Activated naive CD8-positive, alpha-beta T cell (primary cell): Measurements from ENCODE around the gene ZNF814.
A peak's percentile ranks its signal among the peaks of the same experiment; 100 is the strongest.
"Not testable (repeated sequence)": the region's sequence is repeated elsewhere in the genome, so short reads cannot be mapped to it uniquely, and the experiment has no call there.

Experiments
- H3K27ac Mint-ChIP-seq: one replicate; pipeline ENCODE4 v1.8.0; 2021; ENCODE audit warnings: mixed read lengths
- H3K27me3 Mint-ChIP-seq: one replicate; pipeline ENCODE4 v1.8.0; 2021; ENCODE audit warnings: mixed read lengths
- H3K36me3 Mint-ChIP-seq: one replicate; pipeline ENCODE4 v1.8.0; 2021; ENCODE audit warnings: mixed read lengths
- H3K4me1 Mint-ChIP-seq: one replicate; pipeline ENCODE4 v1.8.0; 2021; ENCODE audit warnings: low read depth, mixed read lengths
- H3K4me3 Mint-ChIP-seq: one replicate; pipeline ENCODE4 v1.8.0; 2021; ENCODE audit warnings: mild to moderate bottlenecking, mixed read lengths
- H3K9me3 Mint-ChIP-seq: one replicate; pipeline ENCODE4 v1.8.0; 2021; ENCODE audit warnings: low read depth, mixed read lengths

The ZNF814 gene

DNA sequence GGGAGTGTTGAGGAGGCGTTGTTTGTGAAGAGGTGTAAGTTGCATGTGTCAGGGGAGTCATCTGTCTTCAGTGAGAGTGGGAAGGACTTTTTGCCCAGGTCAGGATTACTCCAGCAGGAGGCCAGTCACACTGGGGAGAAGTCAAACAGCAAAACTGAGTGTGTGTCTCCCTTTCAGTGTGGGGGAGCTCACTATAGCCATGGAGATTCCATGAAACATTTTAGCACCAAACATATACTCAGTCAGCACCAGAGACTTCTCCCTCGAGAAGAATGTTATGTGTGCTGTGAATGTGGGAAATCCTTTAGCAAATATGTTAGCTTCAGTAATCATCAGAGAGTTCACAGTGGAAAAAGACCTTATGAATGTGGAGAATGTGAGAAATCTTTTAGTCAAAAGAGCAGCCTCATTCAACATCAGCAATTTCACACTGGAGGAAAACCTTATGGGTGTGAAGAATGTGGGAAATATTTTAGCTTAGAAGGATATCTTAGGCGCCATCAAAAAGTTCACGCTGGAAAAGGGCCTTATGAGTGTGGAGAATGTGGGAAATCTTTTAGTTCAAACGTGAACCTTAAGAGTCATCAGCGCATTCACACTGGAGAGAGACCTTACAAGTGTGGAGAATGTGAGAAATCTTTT is 47.6 kb downstream of the ZNF814 start:
- peaks cover 10% of the 10 kb centered on the region for H3K36me3 Mint-ChIP-seq
- peak overlapping the region; percentile 22 for H3K27ac Mint-ChIP-seq
- peaks cover 17% of the 10 kb centered on the region for H3K4me1 Mint-ChIP-seq
- H3K27me3 Mint-ChIP-seq: no peaks in the 10 kb centered on the region
- no peaks in the 10 kb centered on the region for H3K9me3 Mint-ChIP-seq
- H3K4me3 Mint-ChIP-seq: no peak overlapping the region

DNA sequence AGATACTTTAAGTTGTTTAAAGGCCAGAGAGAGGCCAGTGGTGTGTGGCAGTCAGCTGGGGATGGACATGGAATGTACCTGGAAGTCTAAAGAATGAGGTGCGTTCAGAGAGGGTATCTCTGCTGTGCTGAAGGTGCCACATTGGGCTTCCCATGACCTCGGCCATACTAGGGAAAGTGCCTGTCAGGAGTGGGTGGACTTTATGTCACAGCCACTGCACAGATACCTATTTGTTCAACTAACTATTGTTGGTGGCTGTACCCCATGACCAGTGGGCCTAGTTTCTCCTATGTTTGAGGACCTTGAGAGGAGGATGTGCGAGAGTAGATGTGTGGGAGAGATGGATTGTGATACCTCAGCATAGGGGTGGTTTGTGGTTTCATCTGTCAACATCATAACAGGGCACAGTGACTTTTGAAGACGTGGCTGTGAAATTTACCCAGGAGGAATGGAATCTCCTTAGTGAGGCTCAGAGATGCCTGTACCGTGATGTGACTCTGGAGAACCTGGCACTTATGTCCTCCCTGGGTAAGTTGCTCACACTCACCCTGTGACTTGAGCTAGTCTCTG is 50.1 kb downstream of the ZNF814 start:
- Mint-ChIP-seq H3K4me1 (peaks cover 17% of the 10 kb centered on the region), H3K36me3 (peaks cover 10% of the 10 kb centered on the region), H3K27ac (peak overlapping the region; percentile 46)
- not testable (repeated sequence) for H3K4me3 Mint-ChIP-seq, H3K27me3 Mint-ChIP-seq, H3K9me3 Mint-ChIP-seq

DNA sequence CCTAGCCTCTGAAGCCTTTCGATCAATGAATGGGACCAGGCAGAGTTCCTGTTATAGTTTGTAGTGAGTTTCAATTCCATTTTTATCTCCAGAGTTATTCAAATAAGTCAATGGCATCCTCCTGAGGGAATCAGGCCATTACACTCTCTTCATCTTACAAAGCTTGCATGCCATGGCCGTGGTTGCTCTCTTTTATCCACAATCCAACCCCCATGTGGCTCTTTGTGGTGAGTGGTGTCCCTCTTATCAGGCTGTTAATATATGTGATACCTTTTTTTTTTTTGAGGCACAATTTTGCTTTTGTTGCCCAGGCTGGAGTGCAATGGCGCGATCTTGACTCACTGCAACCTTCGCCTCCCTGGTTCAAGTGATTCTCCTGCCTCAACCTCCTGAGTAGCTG is 51.8 kb downstream of the ZNF814 start:
- not testable (repeated sequence) for H3K36me3 Mint-ChIP-seq, H3K27ac Mint-ChIP-seq, H3K9me3 Mint-ChIP-seq, H3K27me3 Mint-ChIP-seq, H3K4me3 Mint-ChIP-seq
- peaks cover 19% of the 10 kb centered on the region for H3K4me1 Mint-ChIP-seq

DNA sequence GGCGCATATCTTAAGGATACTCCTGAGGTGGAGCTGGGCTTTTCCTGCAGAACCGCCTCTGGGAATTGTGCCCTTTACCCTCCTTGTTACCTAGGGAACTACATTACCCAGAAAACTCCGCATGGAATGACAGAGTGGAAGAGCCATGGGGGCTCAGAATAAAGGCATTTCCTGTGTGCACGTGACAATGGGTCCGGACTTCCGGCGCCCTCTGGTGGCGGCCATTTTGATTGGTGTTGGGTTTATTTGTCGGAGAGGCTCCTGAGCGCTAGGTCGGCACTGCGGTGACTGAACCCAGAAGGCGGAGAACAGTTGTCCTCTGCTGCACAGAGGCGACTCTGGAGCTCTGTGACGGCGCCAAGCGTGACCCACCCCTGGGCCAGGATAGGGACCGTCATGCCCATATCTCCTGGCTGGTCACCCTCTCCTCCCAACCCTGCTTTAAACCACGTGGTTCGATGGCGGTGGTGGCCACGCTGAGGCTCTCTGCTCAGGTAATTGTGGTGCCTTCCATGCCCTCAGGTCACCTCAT is 58.7 kb downstream of the ZNF814 start, which contains the start of gene ZNF587B:
Gene ZNF587B (plus strand): TSS at position 229 of the 532 bp plus-strand sequence. CDS start 230 bp downstream, at position 459.
- H3K4me1 Mint-ChIP-seq: peaks cover 25% of the 10 kb centered on the region
- no peak within 1 kb of the TSS for H3K4me3 Mint-ChIP-seq
- no peak within 1 kb of the TSS for H3K27ac Mint-ChIP-seq
- H3K9me3 Mint-ChIP-seq: no peaks in the 10 kb centered on the region
- H3K27me3 Mint-ChIP-seq: no peaks in the 10 kb centered on the region
- peaks cover 2% of the 10 kb centered on the region for H3K36me3 Mint-ChIP-seq

DNA sequence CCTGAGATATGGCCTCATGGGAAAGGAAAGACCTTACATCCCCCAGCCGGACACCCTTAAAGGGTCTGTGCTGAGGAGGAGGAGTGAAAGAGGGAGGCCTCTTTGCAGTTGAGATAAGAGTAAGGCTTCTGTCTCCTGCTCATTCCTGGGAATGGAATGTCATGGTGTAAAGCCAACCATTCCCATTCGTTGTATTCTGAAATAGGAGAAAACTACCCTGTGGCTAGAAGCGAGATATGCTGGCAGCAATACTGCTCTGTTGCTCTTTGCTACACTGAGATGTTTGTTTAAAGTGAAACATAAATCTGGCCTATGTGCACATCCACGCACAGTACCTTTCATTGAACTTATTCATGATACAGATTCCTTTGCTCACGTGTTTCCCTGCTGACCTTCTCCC is 59.5 kb downstream of the ZNF814 start:
- H3K36me3 Mint-ChIP-seq: peaks cover 5% of the 10 kb centered on the region
- no peaks in the 10 kb centered on the region for H3K27me3 Mint-ChIP-seq
- H3K4me3 Mint-ChIP-seq: no peak overlapping the region
- H3K4me1 Mint-ChIP-seq: peaks cover 29% of the 10 kb centered on the region
- H3K9me3 Mint-ChIP-seq: no peaks in the 10 kb centered on the region
- no peak overlapping the region for H3K27ac Mint-ChIP-seq

DNA sequence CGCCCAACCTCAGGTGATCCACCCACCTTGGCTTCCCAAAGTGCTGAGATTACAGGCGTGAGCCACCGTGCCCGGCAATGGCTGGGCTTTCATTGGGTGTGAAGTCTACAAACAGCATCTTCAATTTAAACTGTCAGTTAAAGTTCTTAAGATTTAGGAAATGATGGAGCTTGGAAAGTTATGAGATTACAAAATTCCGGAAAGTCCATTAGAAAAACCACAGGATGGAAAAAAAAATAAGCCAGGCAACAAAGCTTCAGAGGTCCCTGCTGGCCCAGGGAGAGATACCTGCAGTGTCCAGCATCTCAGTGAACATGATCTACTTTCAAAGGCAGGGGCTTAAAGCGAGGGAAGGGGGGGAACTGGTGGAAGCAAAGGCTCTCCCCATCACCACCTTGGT is 63.3 kb downstream of the ZNF814 start:
- H3K27ac Mint-ChIP-seq: no peak overlapping the region
- no peak overlapping the region for H3K4me3 Mint-ChIP-seq
- no peaks in the 10 kb centered on the region for H3K27me3 Mint-ChIP-seq
- H3K36me3 Mint-ChIP-seq: peaks cover 21% of the 10 kb centered on the region
- H3K9me3 Mint-ChIP-seq: no peaks in the 10 kb centered on the region
- H3K4me1 Mint-ChIP-seq: peaks cover 56% of the 10 kb centered on the region

DNA sequence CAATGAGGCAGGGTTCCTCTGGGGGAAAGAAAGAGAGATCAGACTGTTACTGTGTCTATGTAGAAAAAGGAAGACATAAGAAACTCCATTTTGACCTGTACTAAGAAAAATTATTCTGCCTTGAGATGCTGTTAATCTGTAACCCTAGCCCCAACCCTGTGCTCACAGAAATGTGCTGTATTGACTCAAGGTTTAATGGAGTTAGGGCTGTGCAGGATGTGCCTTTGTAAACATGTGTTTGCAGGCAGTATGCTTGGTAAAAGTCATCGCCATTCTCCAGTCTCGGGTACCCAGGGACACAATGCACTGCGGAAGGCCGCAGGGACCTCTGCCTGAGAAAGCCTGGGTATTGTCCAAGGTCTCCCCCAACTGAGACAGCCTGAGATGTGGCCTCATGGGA is 65.2 kb downstream of the ZNF814 start:
- H3K4me1 Mint-ChIP-seq: peaks cover 59% of the 10 kb centered on the region
- H3K27me3 Mint-ChIP-seq, H3K27ac Mint-ChIP-seq, H3K9me3 Mint-ChIP-seq: not testable (repeated sequence)
- peak overlapping the region; percentile 99 for H3K4me3 Mint-ChIP-seq
- peaks cover 21% of the 10 kb centered on the region for H3K36me3 Mint-ChIP-seq

DNA sequence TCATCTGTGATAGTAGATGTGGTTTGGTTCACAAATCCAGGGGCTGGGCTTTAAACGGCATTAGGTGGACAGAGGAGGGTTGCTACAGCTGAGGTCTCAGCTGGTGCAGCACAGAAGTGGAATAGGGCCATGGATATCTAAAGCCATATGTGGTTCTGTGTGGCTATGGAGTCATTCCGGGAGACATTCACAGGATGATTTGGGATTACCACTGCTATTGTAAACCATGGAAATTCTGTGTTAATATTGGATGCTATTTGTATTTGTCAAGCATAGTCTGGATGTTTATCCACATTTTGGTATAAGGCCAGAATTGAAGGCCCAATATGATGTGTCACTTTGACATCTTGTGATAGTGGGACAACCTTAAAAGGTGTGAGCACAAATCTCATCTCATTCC is 65.7 kb downstream of the ZNF814 start:
- Mint-ChIP-seq H3K27ac (peak overlapping the region; percentile 70), H3K4me3 (peak overlapping the region; percentile 99), H3K4me1 (peaks cover 62% of the 10 kb centered on the region), H3K36me3 (peaks cover 21% of the 10 kb centered on the region)
- not testable (repeated sequence) for H3K27me3 Mint-ChIP-seq, H3K9me3 Mint-ChIP-seq

DNA sequence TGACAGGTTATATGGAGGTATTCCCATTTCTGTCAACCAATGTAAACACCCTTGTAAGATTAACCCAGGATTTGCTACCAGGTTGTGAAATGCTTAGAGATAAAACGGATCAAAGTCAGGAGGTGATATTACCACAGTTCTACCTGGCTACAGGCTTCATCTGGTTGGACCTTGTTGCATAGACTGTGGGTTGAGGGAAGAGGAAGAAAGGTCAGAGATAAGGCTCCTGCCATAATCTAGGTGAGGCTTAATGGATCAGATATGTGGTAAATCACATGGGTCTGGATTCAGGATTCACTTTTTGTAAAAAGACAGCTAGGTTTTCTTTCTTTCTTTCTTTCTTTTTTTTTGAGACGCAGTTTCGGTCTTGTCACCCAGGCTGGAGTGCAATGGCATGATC is 67.3 kb downstream of the ZNF814 start:
- H3K9me3 Mint-ChIP-seq, H3K27ac Mint-ChIP-seq, H3K27me3 Mint-ChIP-seq: not testable (repeated sequence)
- peaks cover 19% of the 10 kb centered on the region for H3K36me3 Mint-ChIP-seq
- peaks cover 58% of the 10 kb centered on the region for H3K4me1 Mint-ChIP-seq
- H3K4me3 Mint-ChIP-seq: peak overlapping the region; percentile 99

DNA sequence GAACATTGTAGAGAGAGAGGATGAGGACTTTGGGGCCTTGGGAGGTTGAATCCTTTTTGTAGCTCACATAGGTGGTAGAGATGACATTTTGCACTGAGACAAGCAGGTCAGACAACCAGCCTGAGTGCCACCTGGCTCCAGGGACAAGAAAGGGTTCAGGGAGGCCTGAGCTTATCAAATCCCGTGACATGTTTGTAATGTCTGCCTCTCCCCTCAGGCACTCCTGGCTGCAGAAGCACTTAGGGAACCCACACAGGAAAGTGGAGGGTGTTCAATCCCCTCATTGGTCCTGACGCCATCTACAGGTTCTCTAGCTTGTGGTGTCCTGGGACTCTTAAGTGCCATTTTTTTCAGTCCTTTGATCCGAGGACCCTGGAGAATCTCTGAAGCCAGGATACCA is 67.7 kb downstream of the ZNF814 start:
- Mint-ChIP-seq H3K4me1 (peaks cover 59% of the 10 kb centered on the region), H3K27ac (peak overlapping the region; percentile 98)

DNA sequence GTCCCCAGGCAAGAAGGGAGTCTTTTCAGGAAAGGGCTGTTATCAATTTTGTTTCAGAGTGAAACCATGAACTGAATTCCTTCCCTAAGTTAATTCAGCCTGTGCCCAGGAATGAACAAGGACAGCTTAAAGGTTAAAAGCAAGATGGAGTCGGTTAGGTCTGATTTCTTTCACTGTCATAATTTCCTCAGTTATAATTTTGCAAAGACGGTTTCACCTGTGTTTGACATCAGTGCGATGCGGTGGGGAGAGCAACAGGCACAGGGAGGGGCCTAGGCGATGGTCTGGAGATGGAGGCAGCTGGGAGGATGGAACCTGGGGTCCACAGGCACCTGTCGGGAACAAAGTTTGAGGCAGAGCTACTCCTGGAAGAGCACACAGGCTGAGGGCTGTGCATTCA is 68.2 kb downstream of the ZNF814 start:
- Mint-ChIP-seq H3K4me1 (peaks cover 58% of the 10 kb centered on the region), H3K36me3 (peaks cover 19% of the 10 kb centered on the region), H3K27ac (peak overlapping the region; percentile 98)

More for the DNA sequence above, 67.7 kb downstream of the ZNF814 start:
- H3K9me3 Mint-ChIP-seq, H3K27me3 Mint-ChIP-seq: not testable (repeated sequence)
- peak overlapping the region; percentile 99 for H3K4me3 Mint-ChIP-seq
- peaks cover 19% of the 10 kb centered on the region for H3K36me3 Mint-ChIP-seq

DNA sequence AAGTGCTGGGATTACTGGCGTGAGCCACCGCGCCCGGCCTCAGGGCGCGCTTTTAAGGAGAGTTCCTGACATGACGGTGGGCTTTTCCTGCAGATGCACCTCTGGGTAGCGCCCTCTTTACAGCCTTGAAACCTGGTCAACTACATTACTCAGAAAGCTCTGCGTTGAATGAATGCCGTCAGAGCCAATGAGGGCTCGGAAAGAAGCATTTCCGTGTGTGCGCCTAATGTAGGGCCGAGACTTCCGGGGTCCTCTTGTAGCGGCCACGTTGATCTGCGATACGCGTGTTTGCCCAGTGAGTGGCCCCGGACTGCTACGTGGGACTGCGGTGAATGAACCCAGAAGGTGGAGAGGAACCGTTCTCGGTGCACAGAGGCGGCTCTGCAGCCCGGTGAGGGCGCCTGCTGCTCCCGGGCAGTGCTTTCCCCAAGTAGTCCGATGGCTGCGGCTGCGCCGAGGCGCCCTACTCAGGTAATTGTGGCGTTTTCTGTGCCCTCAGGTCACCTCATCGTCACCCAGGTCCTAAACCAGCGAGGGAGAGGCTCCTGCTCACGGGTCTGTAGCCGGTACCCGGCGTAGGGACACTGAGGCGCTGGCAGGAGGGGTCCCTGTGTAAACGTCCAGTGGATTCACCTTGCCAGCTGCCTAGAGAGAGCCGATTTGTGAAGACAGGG is 69.2 kb downstream of the ZNF814 start:
- Mint-ChIP-seq H3K9me3 (no peaks in the 10 kb centered on the region), H3K4me1 (peaks cover 66% of the 10 kb centered on the region)

More for the DNA sequence above, 68.2 kb downstream of the ZNF814 start:
- Mint-ChIP-seq H3K27me3 (no peaks in the 10 kb centered on the region), H3K4me3 (peak overlapping the region; percentile 99), H3K9me3 (no peaks in the 10 kb centered on the region)

DNA sequence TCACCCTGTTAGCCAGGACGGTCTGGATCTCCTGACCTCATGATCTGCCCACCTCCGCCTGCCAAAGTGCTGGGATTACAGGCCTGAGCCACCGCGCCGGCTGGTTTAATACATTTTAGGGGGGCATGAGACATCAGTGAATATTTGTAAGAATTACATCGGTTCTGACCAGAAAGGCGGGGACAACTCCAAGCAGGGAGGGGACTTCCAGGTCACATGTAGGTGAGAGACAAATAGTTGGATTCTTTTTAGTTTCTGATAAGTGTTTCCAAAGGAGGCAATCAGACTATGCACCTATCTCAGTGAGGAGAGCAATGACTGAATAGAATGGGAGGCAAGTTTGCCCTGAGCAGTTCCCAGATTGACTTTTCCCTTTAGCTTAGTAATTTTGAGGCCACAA is 70.5 kb downstream of the ZNF814 start:
- peaks cover 62% of the 10 kb centered on the region for H3K4me1 Mint-ChIP-seq
- no peaks in the 10 kb centered on the region for H3K9me3 Mint-ChIP-seq
- peak overlapping the region; percentile 99 for H3K4me3 Mint-ChIP-seq
- H3K27me3 Mint-ChIP-seq: no peaks in the 10 kb centered on the region
- H3K36me3 Mint-ChIP-seq: peaks cover 13% of the 10 kb centered on the region
- H3K27ac Mint-ChIP-seq: no peak overlapping the region

More for the DNA sequence above, 69.2 kb downstream of the ZNF814 start:
- Mint-ChIP-seq H3K27ac (peak overlapping the region; percentile 98), H3K4me3 (peak overlapping the region; percentile 99), H3K36me3 (peaks cover 18% of the 10 kb centered on the region), H3K27me3 (no peaks in the 10 kb centered on the region)

DNA sequence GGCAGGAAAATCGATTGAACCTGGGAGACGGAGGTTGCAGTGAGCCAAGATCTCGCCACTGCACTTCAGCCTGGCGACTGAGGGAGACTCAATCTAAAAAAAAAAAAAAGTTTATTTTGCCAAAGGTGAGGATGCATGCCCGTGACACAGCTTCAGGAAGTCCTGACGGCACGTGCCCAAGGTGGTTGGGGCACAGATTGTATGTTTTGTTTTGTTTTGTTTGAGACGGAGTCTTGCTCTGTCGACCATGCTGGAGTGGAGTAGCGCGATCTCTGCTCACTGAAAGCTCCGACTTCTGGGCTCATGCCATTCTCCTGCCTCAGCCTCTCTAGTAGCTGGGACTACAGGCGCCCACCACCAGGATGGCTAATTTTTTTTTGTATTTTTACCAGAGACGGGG is 70.9 kb downstream of the ZNF814 start:
- Mint-ChIP-seq H3K27me3 (no peaks in the 10 kb centered on the region), H3K4me1 (peaks cover 62% of the 10 kb centered on the region), H3K4me3 (no peak overlapping the region), H3K36me3 (peaks cover 13% of the 10 kb centered on the region), H3K9me3 (no peaks in the 10 kb centered on the region), H3K27ac (no peak overlapping the region)

DNA sequence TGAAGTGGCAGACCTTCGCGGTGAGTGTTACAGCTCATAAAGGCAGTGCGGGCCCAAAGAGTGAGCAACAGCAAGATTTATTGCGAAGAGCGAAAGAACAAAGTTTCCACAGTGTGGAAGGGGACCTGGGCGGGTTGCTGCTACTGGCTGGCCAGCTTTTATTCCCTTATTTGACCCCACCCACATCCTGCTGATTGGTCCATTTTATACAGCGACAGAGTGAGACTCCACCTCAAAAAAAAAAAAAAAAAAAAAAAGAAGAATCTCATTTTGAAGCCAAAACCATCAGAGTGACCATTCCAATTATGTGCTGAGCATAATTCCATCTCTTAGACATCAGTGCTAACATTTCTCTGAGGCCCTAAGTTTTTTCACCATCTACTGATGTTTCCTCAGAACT is 72.2 kb downstream of the ZNF814 start:
- peaks cover 4% of the 10 kb centered on the region for H3K36me3 Mint-ChIP-seq
- H3K27ac Mint-ChIP-seq: no peak overlapping the region
- H3K4me3 Mint-ChIP-seq: no peak overlapping the region
- peaks cover 63% of the 10 kb centered on the region for H3K4me1 Mint-ChIP-seq
- H3K27me3 Mint-ChIP-seq: no peaks in the 10 kb centered on the region
- H3K9me3 Mint-ChIP-seq: no peaks in the 10 kb centered on the region
